ENCODE results near the gene CCDC195.

- TF ChIP-seq POLR2A (IDR thresholded peaks at IDR 0.05; ENCODE audit: low read length) (no peak), GATA1 (IDR thresholded peaks at IDR 0.05; ENCODE audit: low read depth, low read length) (no peak)
Measured at GRCh38 chr2:224716201-224716600, at the start of gene CCDC195.

Measured in erythroblast (primary cell).